HG02610 (cell line): ENCODE results near the gene HOOK1.
"Not testable (repeated sequence)": the region's sequence is repeated elsewhere in the genome, so short reads cannot be mapped to it uniquely, and the experiment has no call there.

Experiments used
- ATAC-seq: cut with Tn5 transposase; IDR thresholded peaks from one replicate; pipeline ENCODE4 v1.9.1; 2021; ENCODE audit warnings: mild to moderate bottlenecking, moderate library complexity; ENCODE audit not compliant: unreplicated experiment

Gene HOOK1

GRCh38 chr1:59819566-59820438 is 5.1 kb downstream of the HOOK1 start:
- ATAC-seq = no peak

GRCh38 chr1:59827055-59827643 is 12.4 kb downstream of the HOOK1 start:
- ATAC-seq = no peak

GRCh38 chr1:59828160-59828559 is 13.4 kb downstream of the HOOK1 start:
- ATAC-seq = no peak

GRCh38 chr1:59831529-59831928 is 16.8 kb downstream of the HOOK1 start:
- no peak for ATAC-seq

- ATAC-seq = no peak
These were observed 18.3 kb downstream of the HOOK1 start for GRCh38 chr1:59833022-59833421.

- no peak for ATAC-seq
These were observed 19.2 kb downstream of the HOOK1 start for GRCh38 chr1:59833991-59834390.

- ATAC-seq = not testable (repeated sequence)
These were observed 23.1 kb downstream of the HOOK1 start for GRCh38 chr1:59837857-59838256.

GRCh38 chr1:59845091-59845490 is 30.3 kb downstream of the HOOK1 start:
- no peak for ATAC-seq

GRCh38 chr1:59846209-59846894 is 31.6 kb downstream of the HOOK1 start:
- no peak for ATAC-seq

GRCh38 chr1:59846895-59847282 is 32.1 kb downstream of the HOOK1 start:
- no peak for ATAC-seq

GRCh38 chr1:59852117-59852516 is 37.4 kb downstream of the HOOK1 start:
- no peak for ATAC-seq

- not testable (repeated sequence) for ATAC-seq
These were observed 40.5 kb downstream of the HOOK1 start for GRCh38 chr1:59855297-59855696.

GRCh38 chr1:59856725-59857338 is 42.1 kb downstream of the HOOK1 start:
- ATAC-seq = no peak

- no peak for ATAC-seq
These were observed 43.1 kb downstream of the HOOK1 start for GRCh38 chr1:59857679-59858354.

GRCh38 chr1:59866462-59866861 is 51.7 kb downstream of the HOOK1 start:
- no peak for ATAC-seq

GRCh38 chr1:59871746-59872145 is 57.0 kb downstream of the HOOK1 start:
- ATAC-seq = no peak

- no peak for ATAC-seq
These were observed 62.4 kb downstream of the HOOK1 start for GRCh38 chr1:59877108-59877682.

GRCh38 chr1:59878370-59878769 is 63.6 kb downstream of the HOOK1 start:
- ATAC-seq = no peak

- no peak for ATAC-seq
These were observed 64.8 kb downstream of the HOOK1 start for GRCh38 chr1:59879574-59879973.

- no peak for ATAC-seq
These were observed 65.3 kb downstream of the HOOK1 start for GRCh38 chr1:59879996-59880505.
